K562 treated with DMSO at 1 percent for 4 hours (cell line): ENCODE data around the gene CD63. TPM values are rescaled to one million over a fixed set of nuclear protein-coding genes. Genes with fewer than 3 reads are reported as not detected.

Experiments
- total RNA-seq: library from RNA; unstranded; fragments of 300-600 nt; gene quantifications from 2 replicates; pipeline ENCODE4 v1.2.3, GENCODE V29; 2022; ENCODE audit not compliant: insufficient read depth

The CD63 gene, protein sequence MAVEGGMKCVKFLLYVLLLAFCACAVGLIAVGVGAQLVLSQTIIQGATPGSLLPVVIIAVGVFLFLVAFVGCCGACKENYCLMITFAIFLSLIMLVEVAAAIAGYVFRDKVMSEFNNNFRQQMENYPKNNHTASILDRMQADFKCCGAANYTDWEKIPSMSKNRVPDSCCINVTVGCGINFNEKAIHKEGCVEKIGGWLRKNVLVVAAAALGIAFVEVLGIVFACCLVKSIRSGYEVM
- total RNA-seq, result 1,114 and 1,204 TPM in 2 replicates

DNA sequence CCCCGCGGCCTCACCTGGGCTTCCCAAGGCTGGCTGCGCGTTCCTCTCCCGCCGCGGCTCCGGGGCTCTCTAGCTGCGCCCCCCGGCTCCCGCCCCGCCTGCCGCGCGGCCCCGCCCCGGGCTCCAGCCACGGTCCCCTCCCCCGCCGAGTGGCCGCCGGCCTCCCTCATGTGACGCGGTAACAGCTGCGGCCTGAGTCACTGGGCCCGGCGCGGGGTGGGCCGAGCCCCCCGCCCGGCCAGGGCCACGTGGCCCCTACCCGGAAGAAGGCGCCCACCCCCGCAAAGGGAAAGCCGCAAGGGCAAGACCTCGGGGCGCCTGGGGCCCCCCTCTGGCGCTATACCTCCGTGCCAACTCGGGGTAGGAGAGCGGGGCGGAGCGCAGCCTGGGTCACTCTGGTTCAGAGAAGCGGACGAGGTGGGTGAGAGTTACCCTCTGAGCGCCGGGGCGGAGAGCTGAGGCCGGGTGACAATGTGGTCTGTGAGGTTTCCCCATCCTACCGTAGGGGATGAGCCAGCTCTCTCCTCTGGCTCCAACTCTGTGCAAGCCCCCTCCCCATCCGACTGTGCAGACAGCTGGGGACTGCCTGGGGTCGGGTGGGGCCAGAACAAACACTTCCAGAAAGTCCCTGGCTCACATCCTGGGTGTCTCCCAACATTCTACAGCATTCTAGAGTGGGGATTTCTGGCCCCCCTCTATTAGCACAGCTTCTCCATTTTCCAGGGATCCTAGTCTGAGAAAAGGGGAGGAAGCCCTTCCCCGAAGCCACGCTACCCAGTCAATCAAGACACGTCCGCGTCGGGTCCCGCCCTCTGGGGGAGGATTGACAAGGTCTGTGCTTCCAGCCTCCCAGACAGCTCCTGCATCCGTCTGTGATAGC lies at the start of gene CD63:
TSS of gene CD63 (minus strand) at position 71 of the 880 bp plus-strand sequence. CDS start 668 bp downstream, outside the sequence.

DNA sequence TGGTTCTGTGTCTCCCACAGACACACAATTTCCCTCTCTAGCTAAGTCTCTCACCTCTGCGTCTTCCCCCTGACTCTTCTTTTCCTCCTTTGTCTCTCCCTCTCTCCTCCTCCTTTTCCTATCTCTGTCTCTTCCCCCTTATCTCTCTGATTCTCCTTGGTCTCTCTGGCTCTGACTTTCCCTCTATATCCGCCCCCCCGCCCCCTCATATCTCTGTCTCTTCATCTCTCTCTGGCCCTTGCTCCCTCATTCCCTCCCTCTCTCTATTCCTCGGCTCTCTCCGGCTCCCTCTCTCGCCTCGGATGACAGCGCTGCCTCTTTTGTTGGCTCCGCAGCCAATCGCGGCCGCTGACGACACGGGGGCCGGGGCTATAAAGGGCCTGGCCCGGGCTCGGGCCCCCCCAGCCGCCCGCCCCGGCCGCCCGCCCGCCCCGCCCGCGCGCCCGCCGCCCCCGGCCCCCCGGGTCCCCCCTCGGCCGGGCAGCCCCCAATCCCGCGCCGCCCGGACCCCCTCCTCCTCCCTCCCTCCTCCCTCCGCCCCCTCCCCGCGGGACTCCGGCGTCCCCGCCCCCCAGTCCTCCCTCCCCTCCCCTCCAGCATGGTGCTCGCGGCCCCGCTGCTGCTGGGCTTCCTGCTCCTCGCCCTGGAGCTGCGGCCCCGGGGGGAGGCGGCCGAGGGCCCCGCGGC lies 14.1 kb upstream of the CD63 start, which contains the start of gene GDF11:
TSS of gene GDF11 (plus strand) at position 404 of the 687 bp plus-strand sequence. CDS start at position 599, 195 bp downstream.

DNA sequence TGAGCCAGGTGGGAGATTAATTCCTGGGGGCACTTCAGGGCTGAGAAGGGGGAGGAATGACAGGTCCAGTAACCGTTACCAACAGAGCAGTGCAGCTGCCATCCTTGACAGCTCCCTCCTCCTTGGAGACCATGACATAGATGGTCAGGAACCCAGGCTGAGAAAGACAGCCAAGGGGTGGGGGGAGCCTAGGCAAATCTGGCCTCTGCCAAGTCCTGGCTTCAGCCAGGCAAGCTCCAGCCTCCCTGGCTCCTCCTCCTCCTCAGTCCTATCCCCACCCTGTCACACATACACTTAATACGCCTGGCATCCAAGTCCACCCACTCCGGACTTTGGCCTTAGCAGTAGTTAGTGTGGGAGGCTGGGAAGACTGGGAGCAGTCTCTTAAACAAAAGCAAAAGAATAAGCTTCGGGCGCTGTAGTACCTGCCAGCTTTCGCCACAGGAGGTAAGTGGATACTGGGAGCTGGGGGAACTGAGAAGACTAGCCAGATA lies 8.7 kb downstream of the CD63 start, which contains the start of gene RDH5:
TSS of gene RDH5 (plus strand) at position 323 of the 494 bp plus-strand sequence. CDS start 792 bp downstream, outside the sequence.

DNA sequence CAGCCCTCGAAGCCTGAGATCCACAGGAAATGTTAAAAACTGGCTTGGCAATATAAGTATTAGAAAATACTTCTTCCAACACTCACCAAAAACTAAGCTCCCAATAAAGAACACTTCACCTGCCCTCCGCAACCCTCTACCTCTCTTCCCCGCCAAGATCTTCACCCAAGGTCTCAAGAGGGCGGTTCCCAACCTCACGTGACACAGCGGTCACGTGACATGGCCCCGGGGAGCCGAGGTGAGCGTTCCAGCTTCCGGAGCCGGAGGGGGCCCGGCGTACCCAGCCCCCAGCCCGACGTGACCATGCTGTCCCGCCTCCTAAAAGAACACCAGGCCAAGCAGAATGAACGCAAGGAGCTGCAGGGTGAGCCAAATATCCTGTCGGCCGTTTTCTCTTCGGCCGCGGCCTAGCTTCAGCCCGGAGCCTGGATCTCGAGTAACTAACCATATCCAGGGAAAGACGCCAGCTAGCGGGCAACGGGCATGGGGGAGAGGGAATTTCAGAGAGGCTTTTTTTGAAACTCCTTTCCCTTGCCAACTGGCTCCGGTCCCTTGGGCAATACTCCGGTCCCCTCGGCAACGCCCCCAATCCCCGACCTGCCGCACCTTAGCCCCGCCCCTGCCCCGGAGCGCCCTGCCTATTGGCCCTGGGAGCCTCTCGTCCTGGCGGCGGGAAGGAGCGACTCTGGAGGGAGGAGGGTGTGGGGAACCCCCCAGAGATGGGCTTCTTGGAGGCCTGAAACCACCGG lies 12.8 kb downstream of the CD63 start, which contains the start of gene BLOC1S1:
TSS of gene BLOC1S1 (plus strand) at position 214 of the 749 bp plus-strand sequence. CDS start at position 220, 6 bp downstream.

DNA sequence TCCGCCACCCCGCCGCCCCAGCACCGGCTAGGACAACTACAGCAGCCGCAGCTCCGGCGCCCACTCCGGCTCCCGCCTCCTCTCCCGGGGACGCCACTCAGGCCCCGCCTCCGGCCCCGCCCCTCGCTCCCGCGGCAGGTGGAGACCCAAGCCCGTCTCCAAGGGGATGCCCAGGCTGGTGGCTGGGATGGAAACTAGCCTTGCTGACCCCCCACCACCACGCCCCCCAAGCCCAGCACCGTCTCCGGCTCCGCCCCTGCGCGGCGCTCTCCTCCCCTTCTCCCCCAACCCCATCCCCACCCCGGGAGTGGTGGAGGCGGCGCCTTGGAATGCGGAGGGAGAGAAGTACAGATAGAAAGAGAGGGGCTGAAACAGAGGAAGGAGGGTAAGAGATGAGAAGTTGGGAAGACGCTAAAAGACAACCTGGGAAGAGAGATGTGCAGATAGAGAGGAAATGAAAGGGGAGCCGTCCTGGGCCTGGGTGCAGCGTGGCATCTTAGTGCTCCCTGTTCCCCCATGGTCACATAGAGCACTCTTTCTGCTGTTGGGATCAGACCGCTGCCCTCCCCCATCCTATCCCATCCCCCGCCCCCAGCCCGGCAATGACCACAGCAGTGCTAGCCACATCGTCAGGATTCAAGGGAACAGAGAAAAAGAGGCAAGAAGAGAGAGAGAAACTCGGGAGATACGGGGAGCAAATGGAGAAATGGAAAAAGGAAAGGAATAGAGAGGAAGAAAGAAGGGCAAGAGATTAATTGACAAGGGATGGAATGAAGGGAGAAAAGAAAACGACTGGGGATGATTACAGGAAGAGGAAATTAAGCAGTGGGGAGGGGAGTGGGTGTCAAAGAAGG lies 20.7 kb downstream of the CD63 start, which contains the start of gene ITGA7:
TSS of gene ITGA7 (minus strand) at position 64 of the 854 bp plus-strand sequence. CDS start 222 bp downstream, outside the sequence.

Other genes with a start within 250 kb of the CD63 start
- not detected in 2 replicates for gene OR6C68, start 236.6 kb downstream of the CD63 start, total RNA-seq
- gene OR6C4, start 179.4 kb downstream of the CD63 start, total RNA-seq, result not detected in 2 replicates
- gene OR2AP1, start 156.5 kb downstream of the CD63 start, total RNA-seq, result not detected in 2 replicates
- gene OR10P1, start 92.1 kb downstream of the CD63 start, total RNA-seq, result not detected in 2 replicates
- gene ITGA7, start 21.1 kb downstream of the CD63 start, total RNA-seq, result 0.65 and 1.3 TPM in 2 replicates
- gene BLOC1S1, start 13.0 kb downstream of the CD63 start, total RNA-seq, result 54.8 and 73.4 TPM in 2 replicates
- 1.5 TPM in 1 of 2 replicates, not detected in the other for gene RDH5, start 8.6 kb downstream of the CD63 start, total RNA-seq
- 7.7 and 11.9 TPM in 2 replicates for gene GDF11, start 14.1 kb upstream of the CD63 start, total RNA-seq
- 85.8 and 102 TPM in 2 replicates for gene SARNP, start 88.7 kb upstream of the CD63 start, total RNA-seq
- gene ORMDL2, start 89.0 kb upstream of the CD63 start, total RNA-seq, result 9.1 and 13.5 TPM in 2 replicates
- 9.9 and 12.9 TPM in 2 replicates for gene DNAJC14, start 100.6 kb upstream of the CD63 start, total RNA-seq
- gene MMP19, start 113.9 kb upstream of the CD63 start, total RNA-seq, result 0.93 and 1.1 TPM in 2 replicates
- gene PYM1, start 198.9 kb upstream of the CD63 start, total RNA-seq, result 29.5 and 32.9 TPM in 2 replicates
- gene DGKA, start 202.2 kb upstream of the CD63 start, total RNA-seq, result 8.3 and 12.0 TPM in 2 replicates
- gene PMEL, start 237.0 kb upstream of the CD63 start, total RNA-seq, result 3.4 and 4.0 TPM in 2 replicates
- 80.9 and 130 TPM in 2 replicates for gene CDK2, start 237.8 kb upstream of the CD63 start, total RNA-seq
- 25.8 and 33.8 TPM in 2 replicates for gene RAB5B, start 245.1 kb upstream of the CD63 start, total RNA-seq